Left ventricle myocardium inferior (tissue), 1 donor: ENCODE results near the gene ZFP64. TPM values are rescaled to one million over a fixed set of nuclear protein-coding genes. Genes with fewer than 3 reads are reported as not detected.
"Not testable (repeated sequence)": the region's sequence is repeated elsewhere in the genome, so short reads cannot be mapped to it uniquely, and the experiment has no call there.

Source experiments
- DNase-seq: peaks from one replicate; pipeline ENCODE4 v3.0.0-alpha.2; 2020
- H3K27ac ChIP-seq: fragments of 200-600 bp; replicated peaks from 2 replicates; pipeline ENCODE4 v1.8.0; 2021
- H3K27me3 ChIP-seq: fragments of 200-600 bp; 2 replicates; pipeline ENCODE4 v1.8.0; 2021; ENCODE audit warnings: low read depth
- H3K36me3 ChIP-seq: fragments of 200-600 bp; 2 replicates; pipeline ENCODE4 v1.8.0; 2021
- H3K4me1 ChIP-seq: fragments of 200-600 bp; 2 replicates; pipeline ENCODE4 v1.8.0; 2021
- H3K4me3 ChIP-seq: fragments of 200-600 bp; 2 replicates; pipeline ENCODE4 v1.8.0; 2021; ENCODE audit warnings: mild to moderate bottlenecking, moderate library complexity
- H3K9me3 ChIP-seq: fragments of 200-600 bp; replicated peaks from 2 replicates; pipeline ENCODE4 v1.8.0; 2021
- intact Hi-C: fragments of 100-400 bp; cut with micrococcal nuclease; formaldehyde crosslinking; loops from one replicate; pipeline ENCODE4 v1.11.0; 2022
- total RNA-seq: library from RNA; stranded (reverse); fragmentation: NEBNext Ultra II Directional; extraction: Animal tissue kit (Norgen Biotek cat#: 25700); gene quantifications from one replicate; pipeline ENCODE4 v1.2.1, GENCODE V29; 2021
- TF ChIP-seq, protein P1 (sequence below): fragments of 200-600 bp; IDR thresholded peaks from 2 replicates; pipeline ENCODE4 v1.8.0; 2021; ENCODE audit warnings: antibody characterized with exemption, mild to moderate bottlenecking, borderline replicate concordance
- donor health status: DM: no; HTN: yes; CAD: no; lungs with severe emphysema.

Gene ZFP64
- total RNA-seq, 1 donor from 2014 or later: 8.4 TPM

DNA sequence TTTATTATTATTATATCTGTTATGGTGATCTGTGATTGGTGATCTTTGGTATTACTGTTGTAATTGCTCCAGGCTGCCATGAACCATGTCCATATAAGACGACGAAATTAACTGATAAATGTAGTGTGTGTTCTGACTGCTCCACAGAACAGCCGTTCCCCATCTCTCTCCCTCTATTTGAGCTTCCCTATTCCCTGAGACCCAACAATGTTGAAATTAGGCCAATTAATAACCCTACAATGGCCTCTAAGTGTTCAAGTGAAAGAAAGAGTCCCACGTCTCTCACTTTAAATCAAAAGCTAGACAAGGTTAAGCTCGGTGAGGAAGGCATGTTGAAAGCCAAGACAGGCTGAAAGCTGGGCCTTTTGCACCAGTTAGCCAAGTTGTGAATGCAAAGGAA lies 51.6 kb downstream of the ZFP64 start:
- intact Hi-C loops: no loop called here
- TF ChIP-seq, protein P1, sequence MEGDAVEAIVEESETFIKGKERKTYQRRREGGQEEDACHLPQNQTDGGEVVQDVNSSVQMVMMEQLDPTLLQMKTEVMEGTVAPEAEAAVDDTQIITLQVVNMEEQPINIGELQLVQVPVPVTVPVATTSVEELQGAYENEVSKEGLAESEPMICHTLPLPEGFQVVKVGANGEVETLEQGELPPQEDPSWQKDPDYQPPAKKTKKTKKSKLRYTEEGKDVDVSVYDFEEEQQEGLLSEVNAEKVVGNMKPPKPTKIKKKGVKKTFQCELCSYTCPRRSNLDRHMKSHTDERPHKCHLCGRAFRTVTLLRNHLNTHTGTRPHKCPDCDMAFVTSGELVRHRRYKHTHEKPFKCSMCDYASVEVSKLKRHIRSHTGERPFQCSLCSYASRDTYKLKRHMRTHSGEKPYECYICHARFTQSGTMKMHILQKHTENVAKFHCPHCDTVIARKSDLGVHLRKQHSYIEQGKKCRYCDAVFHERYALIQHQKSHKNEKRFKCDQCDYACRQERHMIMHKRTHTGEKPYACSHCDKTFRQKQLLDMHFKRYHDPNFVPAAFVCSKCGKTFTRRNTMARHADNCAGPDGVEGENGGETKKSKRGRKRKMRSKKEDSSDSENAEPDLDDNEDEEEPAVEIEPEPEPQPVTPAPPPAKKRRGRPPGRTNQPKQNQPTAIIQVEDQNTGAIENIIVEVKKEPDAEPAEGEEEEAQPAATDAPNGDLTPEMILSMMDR: no peak
- H3K4me3 ChIP-seq: no peak overlapping the region
- H3K36me3 ChIP-seq: peaks cover 15% of the 10 kb centered on the region
- H3K4me1 ChIP-seq: peaks cover 3% of the 10 kb centered on the region
- no peaks in the 10 kb centered on the region for H3K27me3 ChIP-seq
- H3K9me3 ChIP-seq: peaks cover 6% of the 10 kb centered on the region
- no peak for DNase-seq
- H3K27ac ChIP-seq: no peak overlapping the region

DNA sequence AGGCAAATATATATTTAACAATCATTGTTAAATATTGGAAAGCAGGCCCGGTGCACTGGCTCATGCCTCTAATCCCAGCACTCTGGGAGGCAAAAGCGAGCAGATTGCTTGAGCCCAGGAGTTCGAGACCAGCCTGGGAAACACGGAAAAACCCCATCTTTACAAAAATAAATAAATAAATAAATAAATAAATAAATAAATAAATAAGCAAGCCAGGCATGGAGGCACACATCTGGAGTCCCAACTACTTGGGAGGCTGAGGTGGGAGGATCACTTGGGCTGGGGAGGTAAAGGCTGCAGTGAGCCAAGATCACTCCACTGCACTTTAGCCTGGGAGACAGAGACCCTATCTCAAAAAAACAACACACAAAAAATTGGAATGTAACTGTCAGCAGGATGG lies 53.7 kb downstream of the ZFP64 start:
- intact Hi-C loops: no loop called here
- H3K36me3 ChIP-seq: peaks cover 15% of the 10 kb centered on the region
- TF ChIP-seq, protein P1: no peak

DNA sequence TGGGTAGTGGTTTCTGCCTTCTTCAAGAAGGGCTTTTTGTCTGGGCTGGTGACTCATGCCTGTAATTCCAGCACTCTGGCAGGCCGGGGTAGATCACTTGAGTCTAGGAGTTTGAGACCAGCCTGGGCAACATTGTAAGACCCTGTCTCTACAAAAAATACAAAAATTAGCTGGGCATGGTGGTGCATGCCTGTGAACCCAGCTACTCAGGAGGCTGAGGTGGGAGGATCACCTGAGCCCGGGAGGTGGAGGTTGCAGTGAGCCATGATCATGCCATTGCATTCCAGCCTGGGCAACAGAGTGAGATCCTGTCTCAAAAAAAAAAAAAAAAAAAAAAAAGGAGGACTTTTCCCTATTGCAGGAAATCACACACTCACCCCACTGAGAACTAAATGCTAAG lies 57.9 kb downstream of the ZFP64 start:
- H3K27me3 ChIP-seq, H3K4me1 ChIP-seq, intact Hi-C loops, DNase-seq, H3K27ac ChIP-seq, H3K36me3 ChIP-seq, H3K4me3 ChIP-seq, H3K9me3 ChIP-seq: not testable (repeated sequence)

More for the DNA sequence above, 53.7 kb downstream of the ZFP64 start:
- Histone ChIP-seq H3K4me3 (no peak overlapping the region), H3K9me3 (peaks cover 6% of the 10 kb centered on the region), H3K27me3 (no peaks in the 10 kb centered on the region), H3K27ac (no peak overlapping the region), H3K4me1 (no peaks in the 10 kb centered on the region)
- DNase-seq: no peak

DNA sequence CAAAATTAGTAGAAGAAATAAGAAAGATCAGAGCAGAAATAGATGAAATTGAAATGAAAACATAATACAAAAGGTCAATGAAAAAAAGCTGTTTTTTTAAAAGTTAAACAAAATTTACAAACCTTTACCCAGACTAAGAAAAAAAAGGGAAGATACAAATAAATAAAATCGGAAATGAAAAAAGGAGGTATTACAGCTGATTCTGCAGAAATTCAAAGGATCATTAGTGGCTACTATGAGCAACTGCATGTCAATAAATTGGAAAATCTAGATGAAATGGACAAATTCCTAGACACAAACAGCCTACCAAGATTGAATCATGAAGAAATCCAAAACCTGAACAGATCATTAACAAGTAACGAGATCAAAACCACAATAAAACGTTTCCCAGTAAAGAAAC lies 59.2 kb downstream of the ZFP64 start:
- H3K36me3 ChIP-seq: peaks cover 2% of the 10 kb centered on the region
- DNase-seq: no peak

DNA sequence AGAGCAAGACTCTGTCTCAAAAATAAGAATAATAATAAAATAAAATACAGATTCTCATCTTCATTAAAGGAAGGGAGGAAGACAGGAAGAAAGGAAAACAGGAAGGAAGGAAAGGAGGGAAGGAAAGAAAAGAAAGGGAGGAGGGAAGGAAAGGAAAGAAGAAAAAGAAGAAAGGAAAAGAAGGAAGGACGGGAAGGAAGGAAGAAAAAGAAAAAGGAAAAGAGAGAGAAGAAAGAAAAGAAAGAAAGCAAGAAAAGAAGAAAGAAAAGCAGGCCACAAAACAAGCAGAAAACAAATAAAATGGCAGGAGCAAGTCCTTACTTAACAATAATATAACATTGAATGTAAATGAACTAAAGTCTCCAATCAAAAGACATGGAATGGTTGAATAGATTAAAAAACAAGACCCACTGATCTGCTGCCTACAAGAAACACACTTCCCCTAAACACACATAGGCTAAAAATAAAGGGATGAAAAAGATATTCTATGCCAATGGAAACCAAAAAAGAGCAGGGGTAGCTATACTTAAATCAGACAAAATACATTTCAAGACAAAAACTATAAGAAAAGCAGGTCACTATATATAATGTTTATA lies 60.4 kb downstream of the ZFP64 start:
- Histone ChIP-seq H3K4me3 (no peak overlapping the region), H3K9me3 (peaks cover 9% of the 10 kb centered on the region), H3K27me3 (no peaks in the 10 kb centered on the region), H3K4me1 (no peaks in the 10 kb centered on the region), H3K36me3 (no peaks in the 10 kb centered on the region), H3K27ac (no peak overlapping the region)
- TF ChIP-seq, protein P1: no peak
- intact Hi-C loops: no loop called here
- no peak for DNase-seq

More for the DNA sequence above, 59.2 kb downstream of the ZFP64 start:
- no peaks in the 10 kb centered on the region for H3K27me3 ChIP-seq
- intact Hi-C loops: no loop called here
- no peak overlapping the region for H3K4me3 ChIP-seq
- H3K9me3 ChIP-seq: peaks cover 9% of the 10 kb centered on the region
- TF ChIP-seq, protein P1: no peak
- no peak overlapping the region for H3K27ac ChIP-seq
- H3K4me1 ChIP-seq: no peaks in the 10 kb centered on the region

DNA sequence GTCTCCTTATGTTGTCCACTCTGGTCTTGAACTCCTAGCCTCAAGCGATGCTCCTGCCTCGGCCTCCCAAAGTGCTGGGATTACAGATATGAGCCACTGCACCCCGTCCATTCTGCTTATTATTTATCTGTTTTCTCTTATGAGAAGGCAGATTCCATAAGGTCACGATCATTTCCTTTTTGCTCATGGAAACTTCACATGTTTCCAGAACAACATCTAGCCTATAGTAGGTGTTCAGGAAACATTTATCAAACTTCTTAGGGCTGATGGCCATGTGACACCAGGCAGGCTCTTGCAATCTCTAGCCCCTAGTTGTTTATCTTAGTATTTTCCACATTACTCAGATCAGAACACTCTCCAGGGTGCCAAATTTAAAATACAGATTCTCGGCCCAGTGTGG lies 61.2 kb downstream of the ZFP64 start:
- Histone ChIP-seq H3K36me3 (no peaks in the 10 kb centered on the region), H3K4me1 (no peaks in the 10 kb centered on the region), H3K4me3 (no peak overlapping the region), H3K27ac (no peak overlapping the region), H3K27me3 (no peaks in the 10 kb centered on the region), H3K9me3 (peaks cover 9% of the 10 kb centered on the region)
- TF ChIP-seq, protein P1: no peak
- DNase-seq: no peak
- intact Hi-C loops: no loop called here
